Caco-2 (cell line): Measurements from ENCODE around the gene CEND1. TPM values are rescaled to one million over a fixed set of nuclear protein-coding genes. Genes with fewer than 3 reads are reported as not detected.

ENCODE experiments used
- BruUV-seq: library from RNA; stranded (reverse); fragments of 400-500 nt; replicated peaks from 2 replicates; lab custom pipeline; 2021; lab: Mats Ljungman, UMichigan
- CTCF ChIA-PET: fragments of 300-600 bp; sonication (Branson Sonifier 250); formaldehyde crosslinking; loops from one replicate; lab custom pipeline; 2022; ENCODE audit warnings: antibody characterized with exemption; lab: Charles Lee
- POLR2A ChIA-PET: fragments of 300-600 bp; sonication (Branson Sonifier 250); formaldehyde crosslinking; loops from one replicate; lab custom pipeline; 2022; ENCODE audit warnings: antibody characterized with exemption; lab: Charles Lee
- DNase-seq, 2 experiments: peaks; one replicate each; pipeline versions ENCODE4 v3.0.0 to v3.0.0-alpha.2; 2020 to 2022
- H3K27me3 ChIP-seq: replicated peaks from 2 replicates; pipeline ENCODE4 v1.6.0; 2011; ENCODE audit warnings: low read length; ENCODE audit not compliant: control insufficient read depth, insufficient read depth
- H3K36me3 ChIP-seq: 2 replicates; pipeline ENCODE4 v1.5.1; 2011; ENCODE audit warnings: low read length; ENCODE audit not compliant: control insufficient read depth, insufficient read depth
- H3K4me1 ChIP-seq: fragments of 250-450 bp; sonication (Bioruptor Pico); 2 replicates; pipeline ENCODE4 v1.5.1; 2020; ENCODE audit warnings: mild to moderate bottlenecking
- H3K4me3 ChIP-seq: 2 replicates; pipeline ENCODE4 v1.5.1; 2011; ENCODE audit warnings: low read depth, mild to moderate bottlenecking, control low read depth, low read length
- H3K9me3 ChIP-seq: fragments of 250-450 bp; sonication (Bioruptor Pico); 2 replicates; pipeline ENCODE4 v1.5.1; 2020; ENCODE audit warnings: mild to moderate bottlenecking, moderate library complexity
- H3K27ac Mint-ChIP-seq: one replicate; pipeline ENCODE4 v1.8.0; 2022; ENCODE audit warnings: mixed read lengths; ENCODE audit not compliant: unreplicated experiment
- H3K27me3 Mint-ChIP-seq: one replicate; pipeline ENCODE4 v1.8.0; 2022; ENCODE audit warnings: mixed read lengths; ENCODE audit not compliant: insufficient read depth, unreplicated experiment
- H3K36me3 Mint-ChIP-seq: one replicate; pipeline ENCODE4 v1.8.0; 2022; ENCODE audit warnings: mild to moderate bottlenecking, mixed read lengths; ENCODE audit not compliant: insufficient read depth, unreplicated experiment
- H3K4me1 Mint-ChIP-seq: one replicate; pipeline ENCODE4 v1.8.0; 2022; ENCODE audit warnings: low read depth, mixed read lengths; ENCODE audit not compliant: unreplicated experiment
- H3K4me3 Mint-ChIP-seq: one replicate; pipeline ENCODE4 v1.8.0; 2022; ENCODE audit warnings: mild to moderate bottlenecking, moderate library complexity, mixed read lengths; ENCODE audit not compliant: unreplicated experiment
- H3K9me3 Mint-ChIP-seq: one replicate; pipeline ENCODE4 v1.8.0; 2022; ENCODE audit warnings: mixed read lengths; ENCODE audit not compliant: unreplicated experiment
- CTCF ChIP-seq, 2 experiments: fragments of 200-600 bp in 1 of 2; IDR thresholded peaks; 1 replicate in 1 of 2; 2 replicates in 1 of 2; pipeline versions ENCODE4 v1.5.1 to v1.8.0; 2011 to 2022; ENCODE audit warnings: antibody characterized with exemption in 1 of 2, control low read depth in 1 of 2, inconsistent platforms in 1 of 2, low read depth in 1 of 2, low read length in 1 of 2, mild to moderate bottlenecking in 1 of 2, moderate library complexity in 1 of 2; ENCODE audit not compliant: insufficient read depth in 1 of 2, severe bottlenecking in 1 of 2, unreplicated experiment in 1 of 2
- intact Hi-C: fragments of 100-400 bp; cut with micrococcal nuclease; formaldehyde crosslinking; loops from one replicate; pipeline ENCODE4 v1.10.0; 2022; ENCODE audit not compliant: unreplicated experiment
- total RNA-seq: library from RNA; stranded (reverse); gene quantifications from 2 replicates; pipeline ENCODE4 v1.2.3, GENCODE V29; 2022

The CEND1 gene
- total RNA-seq, 1 experiment from 2014 or later = not detected

- Mint-ChIP-seq H3K4me3 (peak overlapping the region; percentile 68), H3K4me1 (peaks cover 29% of the 10 kb centered on the region), H3K27me3 (no peaks in the 10 kb centered on the region), H3K9me3 (no peaks in the 10 kb centered on the region), H3K27ac (peak overlapping the region; percentile 75), H3K36me3 (peaks cover 37% of the 10 kb centered on the region)
- H3K27me3 ChIP-seq = no peaks in the 10 kb centered on the region
- ChIA-PET CTCF (interaction anchor here (0.7 kb wide), 1 partner anchor 51 kb away, joined by 3 read pairs; no protein-coding TSS in a partner anchor), POLR2A (no interaction called here)
- H3K4me3 ChIP-seq = no peak overlapping the region
- peaks cover 32% of the 10 kb centered on the region for H3K4me1 ChIP-seq
- H3K9me3 ChIP-seq = no peaks in the 10 kb centered on the region
- no peak for DNase-seq
- TSS peak; percentile 94 for BruUV-seq
- intact Hi-C loops = no loop called here
- H3K36me3 ChIP-seq = no peaks in the 10 kb centered on the region
- no peak for TF ChIP-seq CTCF (IDR thresholded peaks at IDR 0.05; ENCODE audit: insufficient read depth in 1 of 2, low read depth in 1 of 2, low read length in 1 of 2, severe bottlenecking in 1 of 2, unreplicated experiment in 1 of 2)
Observed at GRCh38 chr11:737366-737765, 52.5 kb downstream of the CEND1 start.

Other genes with a start within 250 kb of the CEND1 start
- gene LMNTD2, start 229.4 kb downstream of the CEND1 start, total RNA-seq = 11.9 and 13.8 TPM in 2 replicates
- gene RASSF7, start 229.1 kb downstream of the CEND1 start, total RNA-seq = 61.1 and 65.5 TPM in 2 replicates
- 43.9 and 46.8 TPM in 2 replicates for gene PHRF1, start 213.6 kb downstream of the CEND1 start, total RNA-seq
- 27.2 and 31.2 TPM in 2 replicates for gene IRF7, start 174.1 kb downstream of the CEND1 start, total RNA-seq
- 30.2 and 42.0 TPM in 2 replicates for gene CDHR5, start 165.1 kb downstream of the CEND1 start, total RNA-seq
- gene SCT, start 162.9 kb downstream of the CEND1 start, total RNA-seq = not detected in 2 replicates
- gene DRD4, start 152.8 kb downstream of the CEND1 start, total RNA-seq = 1.0 and 1.1 TPM in 2 replicates
- 50.6 and 56.6 TPM in 2 replicates for gene DEAF1, start 94.9 kb downstream of the CEND1 start, total RNA-seq
- 70.3 and 74.7 TPM in 2 replicates for gene TMEM80, start 94.3 kb downstream of the CEND1 start, total RNA-seq
- 203 and 224 TPM in 2 replicates for gene EPS8L2, start 83.9 kb downstream of the CEND1 start, total RNA-seq
- gene TALDO1, start 42.6 kb downstream of the CEND1 start, total RNA-seq = 293 and 300 TPM in 2 replicates
- gene GATD1, start 12.6 kb downstream of the CEND1 start, total RNA-seq = 85.0 and 91.5 TPM in 2 replicates
- gene SLC25A22, start 8.2 kb upstream of the CEND1 start, total RNA-seq = 31.8 and 37.6 TPM in 2 replicates
- gene PIDD1, start 15.1 kb upstream of the CEND1 start, total RNA-seq = 21.3 and 25.3 TPM in 2 replicates
- gene RPLP2, start 19.9 kb upstream of the CEND1 start, total RNA-seq = 2,622 and 2,843 TPM in 2 replicates
- 84.7 and 93.6 TPM in 2 replicates for gene PNPLA2, start 28.8 kb upstream of the CEND1 start, total RNA-seq
- 15.4 and 16.3 TPM in 2 replicates for gene CRACR2B, start 37.8 kb upstream of the CEND1 start, total RNA-seq
- gene CD151, start 42.9 kb upstream of the CEND1 start, total RNA-seq = 268 and 302 TPM in 2 replicates
- 139 and 141 TPM in 2 replicates for gene POLR2L, start 52.4 kb upstream of the CEND1 start, total RNA-seq
- gene TSPAN4, start 52.8 kb upstream of the CEND1 start, total RNA-seq = 84.5 and 95.9 TPM in 2 replicates
- gene CHID1, start 120.7 kb upstream of the CEND1 start, total RNA-seq = 166 and 180 TPM in 2 replicates
- gene AP2A2, start 135.8 kb upstream of the CEND1 start, total RNA-seq = 122 and 130 TPM in 2 replicates
- gene MUC6, start 246.6 kb upstream of the CEND1 start, total RNA-seq = not detected in 2 replicates